ENCODE data around the gene RERE. TPM values are rescaled to one million over a fixed set of nuclear protein-coding genes. Genes with fewer than 3 reads are reported as not detected.
A peak's percentile ranks its signal among the peaks of the same experiment; 100 is the strongest.

The RERE gene
- total RNA-seq, 1 donor, result 55.0 TPM

DNA sequence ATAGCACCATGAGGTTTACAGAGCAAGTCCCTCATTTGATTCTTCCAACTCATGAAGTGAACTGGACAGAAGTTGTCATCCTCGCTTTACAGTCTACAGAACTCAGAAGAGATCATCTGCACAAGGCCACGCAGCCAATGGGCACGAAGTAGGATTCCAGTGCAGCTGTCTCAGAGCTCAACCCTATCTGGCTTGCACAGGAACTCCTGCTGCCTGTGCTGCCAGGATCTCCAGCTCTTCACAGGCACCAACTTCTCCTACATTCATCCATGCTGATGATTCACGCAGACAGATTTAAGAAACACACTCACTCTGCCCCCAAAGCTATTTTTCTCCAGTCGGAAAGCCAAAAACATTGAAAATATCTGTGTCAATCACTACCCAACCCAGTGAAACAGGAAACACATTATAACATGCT is 157.0 kb downstream of the RERE start:
- peak; percentile 87 for DNase-seq (ENCODE audit: insufficient read length, low spot score, missing footprints)
- H3K4me3 ChIP-seq (ENCODE audit: insufficient read depth, low read length), result peak overlapping the region; percentile 31
- TF ChIP-seq, protein P1, sequence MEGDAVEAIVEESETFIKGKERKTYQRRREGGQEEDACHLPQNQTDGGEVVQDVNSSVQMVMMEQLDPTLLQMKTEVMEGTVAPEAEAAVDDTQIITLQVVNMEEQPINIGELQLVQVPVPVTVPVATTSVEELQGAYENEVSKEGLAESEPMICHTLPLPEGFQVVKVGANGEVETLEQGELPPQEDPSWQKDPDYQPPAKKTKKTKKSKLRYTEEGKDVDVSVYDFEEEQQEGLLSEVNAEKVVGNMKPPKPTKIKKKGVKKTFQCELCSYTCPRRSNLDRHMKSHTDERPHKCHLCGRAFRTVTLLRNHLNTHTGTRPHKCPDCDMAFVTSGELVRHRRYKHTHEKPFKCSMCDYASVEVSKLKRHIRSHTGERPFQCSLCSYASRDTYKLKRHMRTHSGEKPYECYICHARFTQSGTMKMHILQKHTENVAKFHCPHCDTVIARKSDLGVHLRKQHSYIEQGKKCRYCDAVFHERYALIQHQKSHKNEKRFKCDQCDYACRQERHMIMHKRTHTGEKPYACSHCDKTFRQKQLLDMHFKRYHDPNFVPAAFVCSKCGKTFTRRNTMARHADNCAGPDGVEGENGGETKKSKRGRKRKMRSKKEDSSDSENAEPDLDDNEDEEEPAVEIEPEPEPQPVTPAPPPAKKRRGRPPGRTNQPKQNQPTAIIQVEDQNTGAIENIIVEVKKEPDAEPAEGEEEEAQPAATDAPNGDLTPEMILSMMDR (IDR thresholded peaks at IDR 0.05; ENCODE audit: extremely low read depth, low read depth, low read length), result no peak
- H3K4me1 ChIP-seq (ENCODE audit: insufficient read depth, low read length), result peaks cover 54% of the 10 kb centered on the region
- no peaks in the 10 kb centered on the region for H3K9me3 ChIP-seq (ENCODE audit: low read depth, low read length)
- no peaks in the 10 kb centered on the region for H3K27me3 ChIP-seq (ENCODE audit: insufficient read depth, low read length)
- peaks cover 66% of the 10 kb centered on the region for H3K79me2 ChIP-seq (ENCODE audit: insufficient read depth, low read length)
- peak overlapping the region; percentile 98 for H3K27ac ChIP-seq (ENCODE audit: low read depth, low read length)
- H4K20me1 ChIP-seq (ENCODE audit: insufficient read depth, low read length), result no peaks in the 10 kb centered on the region
- peak overlapping the region; percentile 66 for H2AFZ ChIP-seq (ENCODE audit: low read length)
- H3K36me3 ChIP-seq (ENCODE audit: insufficient read depth, low read length), result peaks cover 6% of the 10 kb centered on the region
- peak overlapping the region; percentile 81 for H3K4me2 ChIP-seq (ENCODE audit: insufficient read depth, low read length)

DNA sequence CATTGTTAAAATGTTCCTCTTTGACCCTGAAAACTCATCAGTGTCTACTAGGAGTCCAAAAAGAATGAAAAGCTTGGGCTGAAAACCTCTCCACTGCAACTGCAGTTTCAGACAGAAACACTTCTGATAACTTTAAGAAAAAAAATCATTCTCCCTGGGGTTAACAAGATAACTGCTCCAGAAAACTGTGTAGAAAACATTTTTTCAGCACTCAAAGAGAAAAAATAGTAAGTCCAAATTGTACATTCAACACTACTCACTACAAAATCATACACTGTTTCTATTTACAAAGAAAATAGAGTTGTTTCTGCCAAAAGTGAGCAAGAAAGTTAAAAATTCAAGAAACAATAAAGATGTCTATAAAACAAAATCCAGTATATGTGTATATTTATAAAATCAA is 157.8 kb downstream of the RERE start:
- Histone ChIP-seq H4K20me1 (ENCODE audit: insufficient read depth, low read length) (no peaks in the 10 kb centered on the region), H3K36me3 (ENCODE audit: insufficient read depth, low read length) (peaks cover 7% of the 10 kb centered on the region), H2AFZ (ENCODE audit: low read length) (no peak overlapping the region), H3K4me1 (ENCODE audit: insufficient read depth, low read length) (peaks cover 54% of the 10 kb centered on the region), H3K4me2 (ENCODE audit: insufficient read depth, low read length) (peak overlapping the region; percentile 24), H3K4me3 (ENCODE audit: insufficient read depth, low read length) (no peak overlapping the region), H3K79me2 (ENCODE audit: insufficient read depth, low read length) (peaks cover 59% of the 10 kb centered on the region), H3K27ac (ENCODE audit: low read depth, low read length) (peak overlapping the region; percentile 98), H3K9me3 (ENCODE audit: low read depth, low read length) (no peaks in the 10 kb centered on the region), H3K27me3 (ENCODE audit: insufficient read depth, low read length) (no peaks in the 10 kb centered on the region)
- TF ChIP-seq, protein P1 (IDR thresholded peaks at IDR 0.05; ENCODE audit: extremely low read depth, low read depth, low read length), result no peak
- no peak for DNase-seq (ENCODE audit: insufficient read length, low spot score, missing footprints)

DNA sequence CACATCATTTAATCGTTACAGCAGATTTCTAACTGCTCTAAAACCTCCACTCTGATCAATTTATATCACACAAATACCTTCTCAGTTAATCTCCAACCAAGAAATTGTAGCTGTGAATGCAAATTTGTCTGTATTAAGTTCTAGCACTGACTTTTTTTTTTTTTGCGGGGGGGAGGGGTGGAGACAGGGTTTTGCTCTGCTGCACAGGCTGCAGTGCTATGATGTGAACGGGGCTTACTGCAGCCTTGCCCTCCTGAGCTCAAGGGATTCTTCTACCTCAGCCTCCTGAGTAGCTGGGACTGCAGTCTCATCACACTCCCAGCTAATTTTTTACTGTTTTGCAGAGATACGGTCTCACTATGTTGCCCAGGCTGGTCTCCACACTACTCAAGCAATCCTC is 163.6 kb downstream of the RERE start:
- H3K4me1 ChIP-seq (ENCODE audit: insufficient read depth, low read length), result peaks cover 17% of the 10 kb centered on the region
- H3K27ac ChIP-seq (ENCODE audit: low read depth, low read length), result no peak overlapping the region
- no peak for DNase-seq (ENCODE audit: insufficient read length, low spot score, missing footprints)
- no peak overlapping the region for H2AFZ ChIP-seq (ENCODE audit: low read length)
- no peak overlapping the region for H3K4me2 ChIP-seq (ENCODE audit: insufficient read depth, low read length)
- H3K79me2 ChIP-seq (ENCODE audit: insufficient read depth, low read length), result peaks cover 74% of the 10 kb centered on the region
- no peaks in the 10 kb centered on the region for H3K9me3 ChIP-seq (ENCODE audit: low read depth, low read length)
- H3K4me3 ChIP-seq (ENCODE audit: insufficient read depth, low read length), result no peak overlapping the region
- peaks cover 7% of the 10 kb centered on the region for H3K36me3 ChIP-seq (ENCODE audit: insufficient read depth, low read length)
- no peaks in the 10 kb centered on the region for H3K27me3 ChIP-seq (ENCODE audit: insufficient read depth, low read length)
- TF ChIP-seq, protein P1 (IDR thresholded peaks at IDR 0.05; ENCODE audit: extremely low read depth, low read depth, low read length), result no peak
- H4K20me1 ChIP-seq (ENCODE audit: insufficient read depth, low read length), result no peaks in the 10 kb centered on the region

DNA sequence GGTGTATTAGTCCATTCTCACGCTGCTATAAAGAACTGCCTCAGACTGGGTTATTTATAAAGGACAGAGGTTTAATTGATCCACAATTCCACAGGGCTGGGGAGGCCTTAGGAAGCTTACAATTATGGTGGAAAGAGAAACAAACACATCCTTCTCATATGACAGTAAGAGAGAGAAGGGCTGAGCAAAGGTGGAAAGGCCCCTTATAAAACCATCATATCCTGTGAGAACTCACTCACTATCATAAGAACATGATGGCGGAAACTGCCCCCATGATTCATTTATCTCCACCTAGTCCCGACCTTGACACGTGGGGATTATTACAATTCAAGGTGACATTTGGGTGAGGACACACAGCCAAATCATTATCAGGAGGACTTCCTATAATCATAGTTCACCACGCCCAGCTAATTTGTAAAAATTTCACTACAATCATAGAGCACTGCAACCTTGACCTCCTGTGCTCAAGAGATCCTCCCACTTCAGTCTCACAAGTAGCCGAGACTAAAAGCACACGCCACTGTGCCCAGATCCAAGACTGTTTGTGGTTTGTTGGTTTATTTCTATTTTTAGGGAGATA is 164.9 kb downstream of the RERE start:
- H3K27ac ChIP-seq (ENCODE audit: low read depth, low read length), result peak overlapping the region; percentile 22
- peak overlapping the region; percentile 35 for H3K4me2 ChIP-seq (ENCODE audit: insufficient read depth, low read length)
- TF ChIP-seq, protein P1 (IDR thresholded peaks at IDR 0.05; ENCODE audit: extremely low read depth, low read depth, low read length), result no peak

More for the DNA sequence above, 164.9 kb downstream of the RERE start:
- no peak for DNase-seq (ENCODE audit: insufficient read length, low spot score, missing footprints)
- Histone ChIP-seq H2AFZ (ENCODE audit: low read length) (peak overlapping the region; percentile 10), H3K27me3 (ENCODE audit: insufficient read depth, low read length) (no peaks in the 10 kb centered on the region), H3K36me3 (ENCODE audit: insufficient read depth, low read length) (peaks cover 7% of the 10 kb centered on the region), H3K4me1 (ENCODE audit: insufficient read depth, low read length) (peaks cover 23% of the 10 kb centered on the region), H3K4me3 (ENCODE audit: insufficient read depth, low read length) (no peak overlapping the region), H4K20me1 (ENCODE audit: insufficient read depth, low read length) (no peaks in the 10 kb centered on the region), H3K79me2 (ENCODE audit: insufficient read depth, low read length) (peaks cover 72% of the 10 kb centered on the region), H3K9me3 (ENCODE audit: low read depth, low read length) (no peaks in the 10 kb centered on the region)

Measured in osteoblast (primary cell).